Adipocyte (in vitro differentiated cells): ENCODE results near the gene SCGB1A1.

Experiments used
- DNase-seq: peaks from one replicate; pipeline ENCODE4 v3.0.0-alpha.2; 2015; ENCODE audit warnings: low read depth
- H3K27me3 ChIP-seq: replicated peaks from 2 replicates; pipeline ENCODE4 v1.7.0; 2013; ENCODE audit warnings: mild to moderate bottlenecking, low read length, moderate library complexity; ENCODE audit not compliant: control insufficient read depth, insufficient read depth
- H3K36me3 ChIP-seq: 2 replicates; pipeline ENCODE4 v1.7.0; 2013; ENCODE audit warnings: low read length, mild to moderate bottlenecking, moderate library complexity; ENCODE audit not compliant: control insufficient read depth, insufficient read depth, severe bottlenecking
- H3K4me1 ChIP-seq: 2 replicates; pipeline ENCODE4 v1.7.0; 2013; ENCODE audit warnings: mild to moderate bottlenecking, low read length, moderate library complexity; ENCODE audit not compliant: control insufficient read depth, insufficient read depth
- H3K4me3 ChIP-seq: 2 replicates; pipeline ENCODE4 v1.7.0; 2013; ENCODE audit warnings: mild to moderate bottlenecking, low read length, moderate library complexity
- H3K9ac ChIP-seq: 2 replicates; pipeline ENCODE4 v1.7.0; 2013; ENCODE audit warnings: mild to moderate bottlenecking, low read length, moderate library complexity
- H3K9me3 ChIP-seq: 2 replicates; pipeline ENCODE4 v1.7.0; 2013; ENCODE audit warnings: mild to moderate bottlenecking, low read length, moderate library complexity; ENCODE audit not compliant: control insufficient read depth

The SCGB1A1 gene

GRCh38 chr11:62388999-62389398 is 29.8 kb upstream of the SCGB1A1 start:
- Histone ChIP-seq H3K4me3 (no peak overlapping the region), H3K9ac (no peak overlapping the region), H3K9me3 (no peaks in the 10 kb centered on the region), H3K36me3 (no peaks in the 10 kb centered on the region), H3K27me3 (no peaks in the 10 kb centered on the region), H3K4me1 (peaks cover 19% of the 10 kb centered on the region)
- DNase-seq = no peak

DNA sequence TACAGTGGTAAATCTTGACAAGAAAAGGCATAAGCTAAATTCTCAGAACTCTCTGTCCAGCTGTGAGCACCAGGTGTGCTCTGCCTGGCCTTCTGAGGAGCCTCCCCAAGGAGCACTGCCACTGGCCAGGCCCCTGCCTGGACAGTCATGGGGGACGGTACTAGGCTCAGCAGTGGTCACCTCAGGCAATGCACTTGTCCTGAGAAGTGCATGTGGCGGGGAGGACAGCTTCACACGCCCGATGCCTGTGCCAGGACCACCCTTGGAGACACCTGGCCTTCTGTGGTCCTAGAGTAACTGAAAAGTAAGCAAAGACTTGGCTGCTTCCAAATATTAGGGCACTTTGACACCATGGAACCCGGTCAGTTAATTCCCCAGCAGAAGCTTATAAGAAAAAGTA is 28.6 kb upstream of the SCGB1A1 start:
- no peak overlapping the region for H3K4me3 ChIP-seq
- no peak overlapping the region for H3K9ac ChIP-seq
- no peaks in the 10 kb centered on the region for H3K36me3 ChIP-seq
- H3K4me1 ChIP-seq = peaks cover 27% of the 10 kb centered on the region
- no peaks in the 10 kb centered on the region for H3K9me3 ChIP-seq
- DNase-seq = no peak
- H3K27me3 ChIP-seq = no peaks in the 10 kb centered on the region

- Histone ChIP-seq H3K9ac (no peak overlapping the region), H3K4me3 (no peak overlapping the region), H3K36me3 (no peaks in the 10 kb centered on the region), H3K4me1 (peaks cover 30% of the 10 kb centered on the region), H3K27me3 (no peaks in the 10 kb centered on the region), H3K9me3 (no peaks in the 10 kb centered on the region)
- DNase-seq = no peak
These were observed 28.1 kb upstream of the SCGB1A1 start for GRCh38 chr11:62390722-62391121.

GRCh38 chr11:62391642-62392425 is 27.0 kb upstream of the SCGB1A1 start:
- H3K9ac ChIP-seq = no peak overlapping the region
- DNase-seq = no peak
- H3K36me3 ChIP-seq = no peaks in the 10 kb centered on the region
- H3K9me3 ChIP-seq = no peaks in the 10 kb centered on the region
- no peaks in the 10 kb centered on the region for H3K27me3 ChIP-seq
- peaks cover 30% of the 10 kb centered on the region for H3K4me1 ChIP-seq
- H3K4me3 ChIP-seq = no peak overlapping the region

- Histone ChIP-seq H3K9me3 (no peaks in the 10 kb centered on the region), H3K36me3 (no peaks in the 10 kb centered on the region), H3K9ac (peak overlapping the region; percentile 10), H3K4me1 (peaks cover 31% of the 10 kb centered on the region), H3K27me3 (no peaks in the 10 kb centered on the region), H3K4me3 (no peak overlapping the region)
- DNase-seq = no peak
These were observed 26.3 kb upstream of the SCGB1A1 start for GRCh38 chr11:62392506-62392905.

DNA sequence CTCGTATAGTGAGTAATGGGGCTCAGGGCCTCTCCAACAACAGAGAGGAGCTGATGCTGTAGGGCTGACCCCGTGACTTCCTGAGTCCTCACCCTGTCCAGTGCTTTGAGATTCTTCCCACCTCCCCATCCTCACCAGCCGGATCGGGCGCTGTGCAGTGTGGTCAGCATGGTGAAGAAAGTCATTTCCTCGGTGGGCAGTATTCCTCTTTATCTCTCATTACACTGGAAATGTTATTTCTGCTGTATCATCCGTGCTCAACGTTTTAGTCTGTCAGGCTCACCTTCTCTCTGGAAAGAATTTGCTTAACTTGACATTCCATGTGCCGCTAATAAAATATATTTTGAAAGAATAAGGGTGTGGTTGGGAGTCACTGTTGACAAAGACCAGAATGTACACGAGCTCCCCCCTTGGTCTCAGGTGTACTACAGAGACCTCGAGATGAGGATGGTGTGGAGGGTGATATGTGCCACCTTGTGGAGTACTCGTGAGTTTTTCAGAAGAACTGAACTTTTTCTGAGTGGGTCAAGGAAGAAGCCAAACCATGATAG is 25.7 kb upstream of the SCGB1A1 start:
- Histone ChIP-seq H3K36me3 (no peaks in the 10 kb centered on the region), H3K9ac (peak overlapping the region; percentile 10), H3K9me3 (no peaks in the 10 kb centered on the region), H3K27me3 (no peaks in the 10 kb centered on the region), H3K4me3 (no peak overlapping the region), H3K4me1 (peaks cover 37% of the 10 kb centered on the region)
- DNase-seq = no peak

DNA sequence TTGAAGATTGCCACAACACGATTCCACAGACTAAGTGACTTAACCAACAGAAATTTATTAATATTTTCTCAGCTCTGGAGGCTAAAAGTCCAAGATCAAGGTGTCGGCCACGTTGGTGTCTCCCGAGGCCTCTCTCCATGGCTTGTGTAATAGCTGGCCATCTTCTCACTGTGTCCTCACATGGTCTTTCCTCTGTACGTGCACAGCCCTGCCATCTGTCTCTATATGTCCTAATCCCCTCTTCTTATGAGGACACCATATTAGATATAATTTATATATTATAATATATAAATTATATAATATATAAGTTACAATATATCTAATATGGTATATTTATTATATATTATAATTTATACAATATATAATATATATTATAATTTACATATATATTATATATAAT is 25.1 kb upstream of the SCGB1A1 start:
- Histone ChIP-seq H3K4me3 (no peak overlapping the region), H3K4me1 (peaks cover 43% of the 10 kb centered on the region), H3K9ac (no peak overlapping the region), H3K36me3 (no peaks in the 10 kb centered on the region), H3K27me3 (no peaks in the 10 kb centered on the region), H3K9me3 (no peaks in the 10 kb centered on the region)
- DNase-seq = no peak

- H3K4me1 ChIP-seq = peaks cover 55% of the 10 kb centered on the region
- H3K9me3 ChIP-seq = no peaks in the 10 kb centered on the region
- no peaks in the 10 kb centered on the region for H3K27me3 ChIP-seq
- H3K36me3 ChIP-seq = no peaks in the 10 kb centered on the region
- H3K4me3 ChIP-seq = peak overlapping the region; percentile 72
- peak overlapping the region; percentile 65 for H3K9ac ChIP-seq
- peak; percentile 95 for DNase-seq
These were observed 23.9 kb upstream of the SCGB1A1 start for GRCh38 chr11:62394825-62395538.

DNA sequence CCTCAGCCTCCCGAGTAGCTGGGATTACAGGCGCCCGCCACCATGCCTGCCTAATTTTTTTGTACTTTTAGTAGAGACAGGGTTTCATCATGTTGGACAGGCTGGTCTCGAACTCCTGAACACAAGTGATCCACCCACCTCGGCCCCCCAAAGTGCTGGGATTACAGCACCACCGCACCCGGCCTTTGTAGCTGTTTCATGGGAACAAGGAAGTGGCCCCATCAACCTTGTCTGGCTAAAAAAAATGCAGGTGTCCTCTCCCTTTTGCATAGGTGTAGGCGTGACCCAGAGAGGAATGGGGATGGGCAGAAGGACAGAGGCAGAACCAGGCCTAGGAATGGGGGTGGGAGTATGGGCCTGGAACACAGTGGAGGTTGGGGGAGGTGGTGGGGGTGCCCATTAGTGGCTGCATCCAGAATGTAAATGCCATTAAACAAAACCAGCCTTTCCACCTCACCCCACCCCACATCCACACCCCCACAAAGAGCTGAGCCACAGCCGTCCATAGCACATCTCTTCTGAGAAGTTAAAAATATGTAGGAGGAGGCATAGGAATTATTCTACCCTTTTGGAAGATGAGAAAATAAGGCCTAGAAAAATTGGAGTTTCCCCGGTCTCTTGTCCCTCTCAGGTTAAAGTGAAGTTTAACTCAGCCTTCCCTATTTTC is 22.8 kb upstream of the SCGB1A1 start:
- Histone ChIP-seq H3K9ac (peak overlapping the region; percentile 9), H3K36me3 (no peaks in the 10 kb centered on the region), H3K4me1 (peaks cover 54% of the 10 kb centered on the region), H3K27me3 (no peaks in the 10 kb centered on the region), H3K4me3 (no peak overlapping the region), H3K9me3 (no peaks in the 10 kb centered on the region)
- DNase-seq = no peak

DNA sequence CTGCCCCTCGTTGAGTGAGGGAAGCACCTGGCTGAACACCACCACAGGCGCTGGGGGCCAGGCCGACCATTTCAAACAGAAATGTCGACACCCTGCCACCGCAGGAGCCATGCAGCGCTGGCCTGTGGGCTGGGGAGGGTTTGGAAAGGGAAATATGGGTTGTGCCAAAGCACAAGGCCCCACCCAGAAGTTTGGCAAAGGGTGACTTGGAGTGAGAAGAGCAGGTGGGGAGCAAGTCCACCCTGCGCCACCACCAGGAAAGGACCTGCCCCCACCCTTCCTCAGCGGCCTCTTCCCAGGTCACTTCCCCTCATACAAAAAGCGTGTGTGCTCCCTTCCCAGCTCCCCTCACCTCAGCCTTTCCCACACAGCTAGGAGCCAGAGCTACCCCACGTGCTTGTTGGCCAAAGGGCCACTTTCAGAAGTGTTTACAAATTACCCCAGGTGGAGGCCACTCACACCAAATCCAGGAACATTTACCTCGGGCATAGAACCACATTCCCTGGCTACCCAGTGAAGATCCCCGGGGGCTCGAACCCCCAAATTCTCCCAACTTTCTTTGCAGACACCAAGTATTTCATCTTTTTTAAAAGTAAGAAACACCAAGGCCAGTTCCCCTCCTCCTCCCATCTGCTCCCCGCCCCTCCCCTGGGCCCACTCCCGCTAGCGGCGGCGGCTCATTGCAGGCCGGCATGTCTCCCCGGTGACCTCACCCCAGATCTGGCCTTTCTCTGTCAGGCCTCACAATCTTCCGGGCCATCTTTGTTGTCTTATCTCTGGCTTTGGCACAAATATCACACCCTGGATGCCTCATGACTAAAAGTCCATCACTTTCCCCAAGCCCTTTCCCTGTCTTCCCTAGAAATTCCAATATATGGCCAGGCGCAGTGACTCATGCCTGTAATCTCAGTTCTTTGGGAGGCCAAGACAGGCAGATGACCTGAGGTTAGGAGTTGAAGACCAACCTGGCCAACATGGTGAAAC is 20.5 kb upstream of the SCGB1A1 start:
- H3K9me3 ChIP-seq = no peaks in the 10 kb centered on the region
- DNase-seq = peak; percentile 38
- peak overlapping the region; percentile 4 for H3K9ac ChIP-seq
- H3K27me3 ChIP-seq = no peaks in the 10 kb centered on the region
- no peak overlapping the region for H3K4me3 ChIP-seq
- H3K36me3 ChIP-seq = no peaks in the 10 kb centered on the region
- peaks cover 68% of the 10 kb centered on the region for H3K4me1 ChIP-seq
